HepG2 (cell line): ENCODE results near the gene SORD.

Source experiments
- CC2D1A ChIP-seq: sonication (generic); formaldehyde crosslinking; IDR thresholded peaks from 2 replicates; pipeline ENCODE4 v1.8.1; 2023; ENCODE audit warnings: mild to moderate bottlenecking, missing genetic modification reagents
- EED ChIP-seq: sonication (generic); formaldehyde crosslinking; IDR thresholded peaks from 2 replicates; pipeline ENCODE4 v1.5.0; 2020; ENCODE audit warnings: mild to moderate bottlenecking, missing genetic modification reagents
- KIAA2018 ChIP-seq: sonication (generic); formaldehyde crosslinking; IDR thresholded peaks from 2 replicates; pipeline ENCODE4 v1.5.0; 2020; ENCODE audit warnings: mild to moderate bottlenecking, missing genetic modification reagents, borderline replicate concordance
- MTF2 ChIP-seq: sonication (generic); formaldehyde crosslinking; IDR thresholded peaks from 2 replicates; pipeline ENCODE4 v1.5.0; 2020; ENCODE audit warnings: missing genetic modification reagents, borderline replicate concordance
- NR2C2 ChIP-seq: sonication (generic); formaldehyde crosslinking; IDR thresholded peaks from 2 replicates; pipeline ENCODE4 v1.4.0; 2020; ENCODE audit warnings: missing genetic modification reagents, mild to moderate bottlenecking, moderate library complexity, borderline replicate concordance
- ZBTB42 ChIP-seq: sonication (generic); formaldehyde crosslinking; IDR thresholded peaks from 2 replicates; pipeline ENCODE4 v1.5.0; 2020; ENCODE audit warnings: mild to moderate bottlenecking, missing genetic modification reagents
- ZSCAN12 ChIP-seq: sonication (generic); formaldehyde crosslinking; IDR thresholded peaks from 2 replicates; pipeline ENCODE4 v1.9.0; 2021; ENCODE audit warnings: mild to moderate bottlenecking, missing genetic modification reagents
- TF ChIP-seq, protein P1 (sequence below): sonication (generic); formaldehyde crosslinking; conservative IDR thresholded peaks from 2 replicates; pipeline ENCODE4 v1.8.0; 2022; ENCODE audit warnings: low read depth, missing genetic modification reagents

- TF ChIP-seq ZBTB42 (CRISPR knock-in tag) = no peak
- no peak for TF ChIP-seq CC2D1A (CRISPR knock-in tag)
- TF ChIP-seq MTF2 = no peak
- no peak for TF ChIP-seq ZSCAN12 (CRISPR knock-in tag)
- TF ChIP-seq, protein P1, sequence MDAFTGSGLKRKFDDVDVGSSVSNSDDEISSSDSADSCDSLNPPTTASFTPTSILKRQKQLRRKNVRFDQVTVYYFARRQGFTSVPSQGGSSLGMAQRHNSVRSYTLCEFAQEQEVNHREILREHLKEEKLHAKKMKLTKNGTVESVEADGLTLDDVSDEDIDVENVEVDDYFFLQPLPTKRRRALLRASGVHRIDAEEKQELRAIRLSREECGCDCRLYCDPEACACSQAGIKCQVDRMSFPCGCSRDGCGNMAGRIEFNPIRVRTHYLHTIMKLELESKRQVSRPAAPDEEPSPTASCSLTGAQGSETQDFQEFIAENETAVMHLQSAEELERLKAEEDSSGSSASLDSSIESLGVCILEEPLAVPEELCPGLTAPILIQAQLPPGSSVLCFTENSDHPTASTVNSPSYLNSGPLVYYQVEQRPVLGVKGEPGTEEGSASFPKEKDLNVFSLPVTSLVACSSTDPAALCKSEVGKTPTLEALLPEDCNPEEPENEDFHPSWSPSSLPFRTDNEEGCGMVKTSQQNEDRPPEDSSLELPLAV = no peak
- no peak for TF ChIP-seq KIAA2018
- no peak for TF ChIP-seq EED (CRISPR knock-in tag)
- no peak for TF ChIP-seq NR2C2 (CRISPR knock-in tag)
These were observed 13.9 kb upstream of the SORD start for GRCh38 chr15:45009046-45009445.
